ENCODE data around the gene AOC2.

AOC2 gene

GRCh38 chr17:42844271-42844670 is at the start of gene AOC2:
Gene AOC2 (plus strand): TSS chr17:42844580. CDS start chr17:42844627, 47 bp downstream.
- DNase-seq (ENCODE audit: low spot score), result no peak

- DNase-seq (ENCODE audit: low spot score), result no peak
Observed at GRCh38 chr17:42795061-42795460, 49.3 kb upstream of the AOC2 start.

GRCh38 chr17:42795465-42795864 is 48.9 kb upstream of the AOC2 start:
- DNase-seq (ENCODE audit: low spot score), result no peak

- no peak for DNase-seq (ENCODE audit: low spot score)
Observed at GRCh38 chr17:42796066-42796758, 48.2 kb upstream of the AOC2 start.

- no peak for DNase-seq (ENCODE audit: low spot score)
Observed at GRCh38 chr17:42797067-42798007, 47.0 kb upstream of the AOC2 start.

- DNase-seq (ENCODE audit: low spot score), result no peak
Observed at GRCh38 chr17:42798011-42798382, 46.4 kb upstream of the AOC2 start.

GRCh38 chr17:42798383-42799380 is 45.7 kb upstream of the AOC2 start, which contains the start of the genes CNTD1 and COA3:
Gene CNTD1 (plus strand): TSS chr17:42798861. CDS start chr17:42799068, 207 bp downstream.
Gene COA3 (minus strand): TSS chr17:42798704. CDS start chr17:42798681, 23 bp downstream.
- DNase-seq (ENCODE audit: low spot score), result peak; percentile 80

- DNase-seq (ENCODE audit: low spot score), result no peak
Observed at GRCh38 chr17:42803074-42803883, 41.1 kb upstream of the AOC2 start.

GRCh38 chr17:42804918-42805367 is 39.4 kb upstream of the AOC2 start:
- no peak for DNase-seq (ENCODE audit: low spot score)

- no peak for DNase-seq (ENCODE audit: low spot score)
Observed at GRCh38 chr17:42806249-42806648, 38.1 kb upstream of the AOC2 start.

GRCh38 chr17:42809250-42809649 is 35.1 kb upstream of the AOC2 start:
- DNase-seq (ENCODE audit: low spot score), result peak; percentile 53

GRCh38 chr17:42814633-42815399 is 29.6 kb upstream of the AOC2 start:
- no peak for DNase-seq (ENCODE audit: low spot score)

GRCh38 chr17:42817866-42818265 is 26.5 kb upstream of the AOC2 start:
- DNase-seq (ENCODE audit: low spot score), result no peak

GRCh38 chr17:42818379-42818778 is 26.0 kb upstream of the AOC2 start:
- DNase-seq (ENCODE audit: low spot score), result no peak

- DNase-seq (ENCODE audit: low spot score), result no peak
Observed at GRCh38 chr17:42819939-42820535, 24.3 kb upstream of the AOC2 start.

- DNase-seq (ENCODE audit: low spot score), result no peak
Observed at GRCh38 chr17:42821176-42821575, 23.2 kb upstream of the AOC2 start.

- DNase-seq (ENCODE audit: low spot score), result no peak
Observed at GRCh38 chr17:42827472-42827871, 16.9 kb upstream of the AOC2 start.

GRCh38 chr17:42830971-42831370 is 13.4 kb upstream of the AOC2 start:
- DNase-seq (ENCODE audit: low spot score), result no peak

- DNase-seq (ENCODE audit: low spot score), result no peak
Observed at GRCh38 chr17:42832213-42832933, 12.0 kb upstream of the AOC2 start.
